ENCODE measurements around the gene USP6NL.
A peak's percentile ranks its signal among the peaks of the same experiment; 100 is the strongest.

USP6NL gene

DNA sequence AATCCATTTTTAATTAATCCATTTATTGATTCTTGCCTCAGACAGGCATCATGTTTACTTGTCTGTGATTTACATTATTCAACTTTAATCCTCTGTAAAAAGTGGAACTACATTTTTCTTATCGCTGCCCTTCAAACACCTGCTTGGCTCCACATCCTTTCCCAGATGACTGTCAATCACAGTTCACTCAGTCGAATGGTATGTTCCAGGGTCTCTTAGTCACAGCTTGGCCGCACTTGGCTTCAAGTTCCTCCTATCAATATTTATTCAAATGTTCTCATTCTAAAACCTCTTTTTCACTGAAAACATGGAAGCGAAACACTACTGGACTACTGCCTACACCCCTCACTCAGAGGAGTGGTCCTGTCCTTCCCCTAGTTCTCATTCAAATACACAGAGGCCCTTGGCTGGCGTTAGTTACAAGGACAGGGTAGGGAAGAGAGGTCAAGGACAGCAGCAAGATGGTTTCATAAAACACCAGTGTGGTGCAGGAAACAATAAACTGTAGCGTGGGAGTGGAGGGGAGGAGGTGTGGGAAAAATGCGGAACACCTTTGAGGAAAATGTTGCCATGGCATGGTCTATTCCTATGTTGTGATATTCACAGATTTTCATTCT is 143.2 kb downstream of the USP6NL start:
- TF ChIP-seq ZNF274 (IDR thresholded peaks at IDR 0.05; ENCODE audit: low read depth, low read length): no peak
- H3K4me3 ChIP-seq (ENCODE audit: low read length): no peak overlapping the region

DNA sequence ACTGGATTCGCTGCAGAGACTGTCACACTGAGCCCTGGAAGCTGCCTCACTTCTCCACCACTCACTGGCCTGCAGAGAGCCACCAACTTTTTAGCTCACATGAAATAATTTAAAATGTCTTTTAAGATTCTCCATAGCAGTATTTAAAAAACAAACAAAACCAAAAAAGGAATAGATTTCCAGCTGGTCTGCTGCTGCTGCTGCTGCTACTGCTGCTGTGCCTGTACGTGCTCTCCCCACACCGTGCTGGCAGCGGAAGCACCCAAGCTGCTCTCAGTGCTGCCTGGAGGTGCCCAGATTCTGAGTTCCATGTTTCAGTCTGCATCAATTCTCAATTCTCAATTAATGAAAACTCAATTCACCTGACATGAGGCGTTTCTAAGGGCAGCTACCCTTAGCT is 146.0 kb downstream of the USP6NL start:
- H3K4me3 ChIP-seq (ENCODE audit: low read length): no peak overlapping the region
- no peak for TF ChIP-seq ZNF274 (IDR thresholded peaks at IDR 0.05; ENCODE audit: low read depth, low read length)

DNA sequence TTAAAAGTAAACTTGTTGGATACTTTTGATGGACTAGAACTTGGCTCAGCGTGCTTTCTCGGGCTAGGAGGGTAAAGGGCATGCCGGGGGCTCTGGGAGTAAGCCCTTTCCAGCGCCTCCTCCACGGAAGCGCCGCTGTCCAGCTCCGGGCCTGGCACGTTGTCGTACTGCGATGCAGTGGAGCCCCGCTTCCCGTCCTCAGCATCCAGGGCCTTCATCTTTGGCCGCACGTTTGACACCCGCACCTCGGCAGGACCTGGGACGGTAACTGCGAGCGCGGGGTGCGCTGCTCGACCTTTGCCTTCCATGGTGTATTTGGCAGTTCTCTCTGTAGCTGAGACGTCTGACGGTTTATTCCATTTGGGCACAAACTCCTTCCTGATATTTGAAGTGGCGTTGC is 148.3 kb downstream of the USP6NL start:
- TF ChIP-seq ZNF274 (IDR thresholded peaks at IDR 0.05; ENCODE audit: low read depth, low read length): no peak
- no peak overlapping the region for H3K4me3 ChIP-seq (ENCODE audit: low read length)

DNA sequence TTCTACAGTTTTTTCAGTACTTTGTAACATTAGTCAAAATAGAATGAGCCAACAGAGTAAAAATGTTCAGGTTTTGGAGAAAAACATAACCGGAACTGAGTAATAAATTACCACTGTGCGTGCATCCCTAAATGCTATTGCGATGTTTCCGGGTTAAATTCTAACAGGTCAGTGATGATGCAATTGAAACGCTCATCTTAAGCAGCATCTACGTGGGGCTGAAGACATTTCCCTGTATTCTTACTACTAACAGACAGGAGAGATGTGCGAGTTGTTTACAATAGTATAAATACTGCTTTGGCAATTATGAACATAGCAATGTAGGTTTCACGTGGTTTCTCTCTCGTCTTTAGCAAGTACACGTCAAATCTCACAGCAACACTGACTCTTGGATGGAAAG is 149.4 kb downstream of the USP6NL start:
- H3K4me3 ChIP-seq (ENCODE audit: low read length): no peak overlapping the region
- no peak for TF ChIP-seq ZNF274 (IDR thresholded peaks at IDR 0.05; ENCODE audit: low read depth, low read length)

DNA sequence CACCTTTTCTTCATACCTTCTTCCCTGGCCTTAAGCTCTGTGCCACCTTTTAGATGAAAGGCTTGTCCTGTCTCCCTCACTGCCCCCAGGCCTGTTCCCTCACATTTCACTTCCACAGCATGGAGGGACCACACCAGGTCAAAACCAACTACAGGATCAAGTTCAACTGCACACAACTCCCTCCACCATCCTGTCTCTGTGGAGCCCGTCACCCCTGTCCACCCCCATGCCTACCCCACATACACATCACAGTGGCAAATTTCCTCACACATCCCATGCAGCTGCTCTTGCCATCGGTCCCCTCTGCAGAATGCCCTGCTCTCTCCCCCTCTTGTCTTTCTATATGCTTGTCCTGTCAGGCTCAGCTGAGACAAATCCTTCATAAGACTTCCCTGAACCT is 154.1 kb downstream of the USP6NL start:
- no peak overlapping the region for H3K4me3 ChIP-seq (ENCODE audit: low read length)
- no peak for TF ChIP-seq ZNF274 (IDR thresholded peaks at IDR 0.05; ENCODE audit: low read depth, low read length)

DNA sequence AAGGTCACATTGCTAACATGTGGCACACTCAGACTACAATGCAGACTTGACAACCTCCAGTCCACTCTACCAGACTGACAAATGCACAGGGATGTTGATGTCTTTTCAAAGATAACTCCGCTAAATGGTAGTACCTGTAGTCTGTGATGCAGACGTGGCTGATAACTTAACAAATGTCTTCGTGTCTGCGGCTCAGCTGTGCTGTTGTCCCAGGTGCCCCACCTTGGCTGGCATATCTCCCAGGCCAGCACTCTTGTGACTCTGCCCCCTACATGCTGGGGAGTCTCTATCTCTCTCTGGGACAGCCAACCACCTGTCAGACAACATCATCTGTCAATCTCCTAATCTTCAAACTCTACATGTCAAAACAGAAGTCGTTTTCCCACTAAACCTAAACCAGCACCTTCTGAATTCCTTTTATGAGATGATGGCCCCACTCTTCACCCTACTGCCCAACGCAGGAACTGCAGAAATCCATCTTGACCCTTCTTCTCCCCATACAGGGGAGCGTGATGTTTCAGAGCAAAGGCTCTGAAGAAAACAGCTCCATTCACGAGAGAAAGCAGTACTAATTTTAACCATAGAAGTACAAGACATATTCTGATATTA is 156.4 kb downstream of the USP6NL start:
- H3K4me3 ChIP-seq (ENCODE audit: low read length): no peak overlapping the region
- TF ChIP-seq ZNF274 (IDR thresholded peaks at IDR 0.05; ENCODE audit: low read depth, low read length): no peak

DNA sequence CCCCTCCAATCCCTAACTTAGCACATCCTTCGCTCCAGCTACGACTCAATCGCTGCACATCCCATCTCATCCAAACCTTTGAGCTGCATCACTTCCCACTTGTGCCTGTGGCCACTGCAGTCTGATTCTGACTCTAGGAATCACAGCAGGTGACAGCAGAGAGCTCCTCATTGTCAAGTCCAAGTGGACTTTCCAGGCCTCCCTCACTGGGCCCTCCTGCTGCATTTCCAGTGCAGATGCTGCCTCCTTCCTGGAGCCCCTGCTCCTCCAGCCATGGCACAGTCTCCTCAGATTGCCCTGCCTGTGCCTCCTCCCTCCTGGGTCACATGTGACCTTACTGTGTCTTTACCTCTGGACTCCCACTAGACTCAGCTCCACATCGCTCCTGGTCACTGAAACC is 157.3 kb downstream of the USP6NL start:
- TF ChIP-seq ZNF274 (IDR thresholded peaks at IDR 0.05; ENCODE audit: low read depth, low read length): no peak
- no peak overlapping the region for H3K4me3 ChIP-seq (ENCODE audit: low read length)

DNA sequence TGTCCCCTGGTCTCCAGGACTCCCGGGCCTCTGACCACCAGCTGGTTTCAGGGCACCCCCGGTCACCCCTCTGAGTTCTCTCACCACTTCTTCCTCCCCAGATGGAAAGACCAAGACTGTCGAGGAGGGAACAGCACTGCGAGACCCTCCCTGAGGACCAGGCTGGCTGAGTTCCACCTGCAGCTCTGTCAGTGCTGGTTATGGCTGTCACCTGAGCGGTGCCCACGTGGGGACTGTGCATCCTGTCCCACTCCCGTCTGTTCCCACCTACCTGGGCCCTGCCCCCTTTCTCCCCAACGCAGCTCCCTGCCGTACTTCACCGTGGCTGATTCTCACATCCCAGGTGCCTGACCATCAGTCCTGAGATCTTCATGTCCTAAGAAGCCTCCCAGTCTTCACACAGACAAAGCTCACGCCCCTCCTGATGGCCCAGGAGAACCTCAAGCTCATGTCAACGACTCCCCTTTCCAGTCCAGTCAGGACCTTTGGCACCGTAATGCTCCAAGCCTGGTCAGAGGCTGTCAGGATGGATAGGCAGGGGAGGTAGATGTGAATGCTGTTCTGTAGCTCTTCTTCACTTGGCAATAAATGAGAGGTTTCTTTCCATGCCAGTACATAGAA is 159.7 kb downstream of the USP6NL start:
- no peak overlapping the region for H3K4me3 ChIP-seq (ENCODE audit: low read length)
- TF ChIP-seq ZNF274 (IDR thresholded peaks at IDR 0.05; ENCODE audit: low read depth, low read length): no peak

DNA sequence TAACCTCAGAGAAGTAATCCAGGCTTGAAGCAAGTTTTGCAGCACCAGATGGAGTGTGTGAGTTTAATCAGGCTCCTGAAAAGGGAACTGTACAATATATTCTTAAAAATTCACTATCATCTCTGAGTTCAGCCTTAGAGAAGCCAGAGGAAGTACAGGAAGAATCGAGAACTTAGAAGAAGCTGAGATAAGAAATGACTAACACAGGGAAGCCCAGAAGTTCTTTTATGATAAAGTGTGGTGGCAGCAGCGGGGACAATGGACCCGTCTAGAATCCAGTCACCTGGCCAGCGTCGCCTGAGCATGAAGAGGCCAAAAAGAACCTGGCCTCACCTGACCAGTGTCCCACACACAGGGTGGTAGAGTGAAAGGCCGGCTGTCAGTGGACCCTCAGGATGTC is 161.0 kb downstream of the USP6NL start:
- no peak for TF ChIP-seq ZNF274 (IDR thresholded peaks at IDR 0.05; ENCODE audit: low read depth, low read length)
- no peak overlapping the region for H3K4me3 ChIP-seq (ENCODE audit: low read length)

DNA sequence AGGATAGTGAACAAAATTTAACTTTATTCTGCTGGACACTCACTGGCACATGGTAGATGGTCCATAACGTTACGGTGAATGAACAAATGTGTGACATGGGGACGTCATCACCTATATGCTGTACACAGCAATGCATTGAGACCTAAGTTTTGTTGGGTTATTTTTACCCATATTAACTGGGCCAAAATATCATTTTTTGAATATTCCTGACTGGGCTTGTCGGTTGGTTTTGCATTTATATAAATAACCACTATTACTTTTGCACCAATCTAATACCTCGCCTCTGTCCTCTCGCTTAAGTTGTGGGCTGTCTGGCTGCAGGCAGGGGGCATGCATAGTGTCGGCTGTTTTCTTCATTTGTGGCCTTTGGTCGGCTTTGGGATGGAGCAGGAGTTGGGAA is 161.7 kb downstream of the USP6NL start:
- no peak overlapping the region for H3K4me3 ChIP-seq (ENCODE audit: low read length)

DNA sequence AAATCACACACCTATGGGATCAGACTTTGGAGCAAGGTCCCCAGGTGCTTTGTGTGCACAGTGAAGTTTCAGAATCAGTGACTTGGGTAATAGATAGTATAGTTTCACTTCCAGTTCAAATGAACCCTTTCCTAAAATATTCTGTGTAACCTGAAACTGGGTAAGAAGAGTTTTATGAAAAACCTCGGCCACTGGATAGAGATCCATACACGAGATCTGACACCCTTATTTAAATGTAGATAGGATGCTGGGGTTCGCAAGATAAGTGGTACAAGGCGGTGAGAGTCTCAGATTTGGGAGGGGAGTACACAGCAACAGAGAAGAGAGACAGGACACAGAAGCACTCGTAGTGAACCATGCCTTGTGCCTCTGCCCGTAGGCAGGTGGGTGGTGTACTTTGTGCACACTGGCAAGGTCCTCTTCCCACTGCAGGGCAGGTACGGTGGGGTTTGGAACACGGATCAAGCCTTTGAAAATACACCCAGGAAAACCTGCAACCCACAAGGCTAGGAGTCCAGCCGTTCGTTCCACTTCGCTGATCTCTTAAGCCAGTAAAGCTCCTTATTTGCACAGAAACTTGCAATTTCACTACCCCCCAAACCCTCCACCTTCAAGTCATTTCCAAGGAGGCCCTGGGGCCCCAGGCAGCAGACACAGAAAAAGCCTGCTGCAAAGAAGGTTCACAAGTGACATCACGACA is 162.8 kb downstream of the USP6NL start:
- H3K4me3 ChIP-seq (ENCODE audit: low read length): peak overlapping the region; percentile 33; the same call in 1 of the 2 replicates
- no peak for TF ChIP-seq ZNF274 (IDR thresholded peaks at IDR 0.05; ENCODE audit: low read depth, low read length)

More for the DNA sequence above, 161.7 kb downstream of the USP6NL start:
- TF ChIP-seq ZNF274 (IDR thresholded peaks at IDR 0.05; ENCODE audit: low read depth, low read length): no peak

DNA sequence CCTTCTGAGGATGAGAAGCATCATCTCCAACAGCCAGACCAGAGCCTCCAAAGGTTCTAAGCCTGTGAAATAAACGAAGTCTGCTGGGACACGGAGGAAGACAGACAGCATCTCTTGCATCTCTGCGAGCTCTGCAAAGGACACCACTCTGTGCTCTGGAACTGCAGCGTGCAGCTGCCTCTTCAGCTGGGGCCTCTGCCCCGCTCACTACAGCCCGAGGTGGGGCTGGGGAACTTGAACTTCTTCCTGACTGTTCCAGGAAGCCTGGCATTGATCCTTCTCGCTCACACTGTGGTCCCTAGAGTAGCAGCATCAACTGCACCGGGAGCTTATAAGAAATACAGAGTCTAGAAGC is 163.3 kb downstream of the USP6NL start:
- H3K4me3 ChIP-seq (ENCODE audit: low read length): no peak overlapping the region; the same call in 1 of the 2 replicates

DNA sequence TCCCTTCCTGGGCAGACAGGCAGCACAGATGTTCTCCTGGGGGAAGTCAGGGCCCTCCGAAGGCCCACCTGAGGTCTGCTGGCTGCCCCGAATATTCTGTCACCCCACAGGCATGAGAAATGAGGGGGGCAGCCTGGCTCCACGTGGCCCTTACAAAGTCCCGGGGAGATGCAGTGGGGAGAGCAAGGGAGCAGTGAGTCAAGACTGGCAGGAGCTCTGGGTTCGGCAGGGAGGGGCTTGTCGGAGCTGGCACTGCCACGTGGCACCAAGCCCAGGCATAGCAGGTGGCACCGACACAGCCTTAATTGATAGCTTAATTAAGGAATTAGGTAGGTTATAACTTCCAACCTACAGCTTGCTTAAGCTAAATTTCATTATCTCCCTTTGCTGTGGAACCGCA is 163.9 kb downstream of the USP6NL start:
- no peak overlapping the region for H3K4me3 ChIP-seq (ENCODE audit: low read length)
- no peak for TF ChIP-seq ZNF274 (IDR thresholded peaks at IDR 0.05; ENCODE audit: low read depth, low read length)

More for the DNA sequence above, 163.3 kb downstream of the USP6NL start:
- TF ChIP-seq ZNF274 (IDR thresholded peaks at IDR 0.05; ENCODE audit: low read depth, low read length): no peak

DNA sequence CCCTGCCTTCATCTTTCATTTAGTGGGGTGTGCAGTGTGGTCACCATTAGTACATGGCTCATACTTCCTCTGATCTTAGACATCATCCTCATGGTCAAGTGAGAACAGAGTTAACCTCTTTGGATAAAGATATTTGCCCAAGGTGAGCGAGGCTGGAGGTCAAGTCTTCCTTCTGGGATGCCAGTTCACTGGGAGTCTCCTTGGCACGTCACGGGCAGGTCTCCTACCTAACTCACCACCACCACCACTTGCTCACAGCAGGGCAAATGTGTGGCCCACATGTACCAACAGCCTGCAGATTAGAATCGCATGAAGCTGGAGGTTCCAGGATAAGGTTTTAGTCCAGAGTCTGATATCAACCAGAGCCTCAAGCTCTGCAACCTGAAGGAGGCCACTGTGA is 164.6 kb downstream of the USP6NL start:
- no peak overlapping the region for H3K4me3 ChIP-seq (ENCODE audit: low read length)
- TF ChIP-seq ZNF274 (IDR thresholded peaks at IDR 0.05; ENCODE audit: low read depth, low read length): no peak

DNA sequence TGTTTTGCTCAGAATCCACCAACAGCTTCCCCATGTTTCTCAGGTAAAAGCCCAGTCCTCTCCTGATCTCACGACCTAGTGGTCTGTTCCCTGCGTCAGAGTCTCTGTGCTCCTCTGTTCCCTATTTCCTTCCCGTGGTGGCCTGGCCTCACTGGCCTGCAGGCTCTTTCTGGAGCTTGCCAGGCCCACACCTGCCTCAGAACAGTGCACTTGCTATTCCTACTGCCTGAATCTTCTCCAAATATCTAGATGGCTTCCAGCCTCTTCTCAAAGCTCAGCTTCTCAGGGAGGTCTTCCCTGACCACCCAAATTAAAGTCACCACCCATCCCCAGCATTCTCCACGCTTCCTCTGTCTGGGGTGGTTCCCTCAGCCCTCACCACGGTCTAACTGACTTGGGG is 165.3 kb downstream of the USP6NL start:
- TF ChIP-seq ZNF274 (IDR thresholded peaks at IDR 0.05; ENCODE audit: low read depth, low read length): no peak
- H3K4me3 ChIP-seq (ENCODE audit: low read length): no peak overlapping the region
